ENCODE measurements around the gene DCHS1.

DCHS1 gene

DNA sequence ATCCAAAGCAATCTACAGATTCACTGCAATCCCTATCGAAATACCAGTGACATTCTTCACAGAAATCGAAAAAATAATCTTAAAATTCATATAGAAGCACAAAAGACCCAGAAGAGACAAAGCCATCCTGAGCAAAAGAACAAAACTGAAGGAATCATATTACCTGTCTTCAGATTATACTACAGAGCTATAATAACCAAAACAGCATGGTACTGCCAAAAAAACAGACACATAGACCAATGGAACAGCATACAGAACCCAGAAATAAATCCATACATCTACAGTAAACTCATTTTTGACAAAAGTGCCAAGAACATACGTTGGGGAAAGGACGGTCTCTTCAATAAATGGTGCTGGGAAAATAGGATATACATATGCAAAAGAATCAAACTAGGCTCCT, 71.1 kb downstream of the DCHS1 start:
- H3K27ac ChIP-seq (ENCODE audit: low read depth, low read length) = no peak overlapping the region
- H4K20me1 ChIP-seq (ENCODE audit: control insufficient read depth, insufficient read depth, low read depth, low read length) = no peaks in the 10 kb centered on the region
- peaks cover 14% of the 10 kb centered on the region for H3K9me3 ChIP-seq (ENCODE audit: control insufficient read depth, insufficient read depth, low read length)
- no peaks in the 10 kb centered on the region for H3K9me2 ChIP-seq (replicated peaks; ENCODE audit: control insufficient read depth, low read length)
- no peaks in the 10 kb centered on the region for H3K27me3 ChIP-seq (ENCODE audit: control insufficient read depth, low read length)
- H3K36me3 ChIP-seq (ENCODE audit: control insufficient read depth, low read length) = peaks cover 13% of the 10 kb centered on the region
- H3K4me2 ChIP-seq (ENCODE audit: low read length) = no peak overlapping the region
- H3K79me2 ChIP-seq (ENCODE audit: control insufficient read depth, low read length) = peaks cover 27% of the 10 kb centered on the region
- no peaks in the 10 kb centered on the region for H3K4me1 ChIP-seq (ENCODE audit: control insufficient read depth, low read length)
- TF ChIP-seq EZH2phosphoT487 (IDR thresholded peaks at IDR 0.05; ENCODE audit: borderline replicate concordance, low read length) = no peak
- TF ChIP-seq, protein P1, sequence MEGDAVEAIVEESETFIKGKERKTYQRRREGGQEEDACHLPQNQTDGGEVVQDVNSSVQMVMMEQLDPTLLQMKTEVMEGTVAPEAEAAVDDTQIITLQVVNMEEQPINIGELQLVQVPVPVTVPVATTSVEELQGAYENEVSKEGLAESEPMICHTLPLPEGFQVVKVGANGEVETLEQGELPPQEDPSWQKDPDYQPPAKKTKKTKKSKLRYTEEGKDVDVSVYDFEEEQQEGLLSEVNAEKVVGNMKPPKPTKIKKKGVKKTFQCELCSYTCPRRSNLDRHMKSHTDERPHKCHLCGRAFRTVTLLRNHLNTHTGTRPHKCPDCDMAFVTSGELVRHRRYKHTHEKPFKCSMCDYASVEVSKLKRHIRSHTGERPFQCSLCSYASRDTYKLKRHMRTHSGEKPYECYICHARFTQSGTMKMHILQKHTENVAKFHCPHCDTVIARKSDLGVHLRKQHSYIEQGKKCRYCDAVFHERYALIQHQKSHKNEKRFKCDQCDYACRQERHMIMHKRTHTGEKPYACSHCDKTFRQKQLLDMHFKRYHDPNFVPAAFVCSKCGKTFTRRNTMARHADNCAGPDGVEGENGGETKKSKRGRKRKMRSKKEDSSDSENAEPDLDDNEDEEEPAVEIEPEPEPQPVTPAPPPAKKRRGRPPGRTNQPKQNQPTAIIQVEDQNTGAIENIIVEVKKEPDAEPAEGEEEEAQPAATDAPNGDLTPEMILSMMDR (IDR thresholded peaks at IDR 0.05; ENCODE audit: low read depth, low read length, poor library complexity, severe bottlenecking) = no peak
- 0 out of 2 replicates have a peak, but pooled peaks cover 4% of the 10 kb centered on the region for H3F3A ChIP-seq (ENCODE audit: control insufficient read depth, insufficient read depth)
- H3K4me3 ChIP-seq (ENCODE audit: low read length) = no peak overlapping the region

DNA sequence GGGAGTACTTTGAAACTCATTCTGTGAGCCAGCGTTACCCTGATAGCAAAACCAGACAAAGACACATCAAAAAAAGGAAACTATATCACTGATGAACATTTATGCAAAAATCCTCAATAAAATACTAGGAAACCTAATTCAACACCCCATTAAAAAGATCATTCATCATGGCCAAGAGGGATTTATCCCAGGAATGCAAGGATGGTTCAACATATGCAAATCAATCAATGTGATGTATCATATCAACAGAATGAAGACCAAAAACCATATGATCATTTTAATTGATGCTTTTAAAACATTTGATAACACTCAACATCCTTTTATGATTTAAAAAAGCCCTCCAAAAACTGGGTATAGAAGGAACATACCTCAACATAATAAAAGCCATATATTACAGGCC, 72.0 kb downstream of the DCHS1 start:
- Histone ChIP-seq H4K20me1 (ENCODE audit: control insufficient read depth, insufficient read depth, low read depth, low read length) (no peaks in the 10 kb centered on the region), H3K4me1 (ENCODE audit: control insufficient read depth, low read length) (no peaks in the 10 kb centered on the region), H3K36me3 (ENCODE audit: control insufficient read depth, low read length) (peaks cover 13% of the 10 kb centered on the region), H3K4me3 (ENCODE audit: low read length) (no peak overlapping the region), H3F3A (ENCODE audit: control insufficient read depth, insufficient read depth) (no peaks in the 10 kb centered on the region), H3K79me2 (ENCODE audit: control insufficient read depth, low read length) (peaks cover 27% of the 10 kb centered on the region), H3K27ac (ENCODE audit: low read depth, low read length) (no peak overlapping the region), H3K9me3 (ENCODE audit: control insufficient read depth, insufficient read depth, low read length) (peaks cover 14% of the 10 kb centered on the region), H3K9me2 (replicated peaks; ENCODE audit: control insufficient read depth, low read length) (no peaks in the 10 kb centered on the region), H3K27me3 (ENCODE audit: control insufficient read depth, low read length) (no peaks in the 10 kb centered on the region), H3K4me2 (ENCODE audit: low read length) (no peak overlapping the region)
- TF ChIP-seq EZH2phosphoT487 (IDR thresholded peaks at IDR 0.05; ENCODE audit: borderline replicate concordance, low read length) = no peak
- TF ChIP-seq, protein P1 (IDR thresholded peaks at IDR 0.05; ENCODE audit: low read depth, low read length, poor library complexity, severe bottlenecking) = no peak

DNA sequence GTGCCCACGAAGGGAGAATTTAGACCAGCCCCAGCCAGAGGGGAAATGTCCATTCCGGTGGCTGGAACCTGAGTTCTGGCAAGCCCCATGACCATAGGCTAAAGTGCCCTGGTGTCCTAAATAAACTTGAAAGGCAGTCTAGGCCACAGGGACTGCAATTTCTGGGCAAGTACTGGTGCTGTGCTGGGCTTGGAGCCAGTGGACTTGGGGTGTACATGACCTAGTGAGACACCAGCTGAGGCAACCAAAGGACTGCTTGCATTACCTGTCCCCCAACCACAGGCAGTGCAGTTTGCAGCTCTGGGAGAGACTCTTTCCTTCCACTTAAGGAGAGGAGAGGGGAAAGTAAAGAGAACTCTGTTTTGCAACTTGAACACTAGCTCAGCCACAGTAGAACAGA, 75.9 kb downstream of the DCHS1 start:
- no peak for TF ChIP-seq EZH2phosphoT487 (IDR thresholded peaks at IDR 0.05; ENCODE audit: borderline replicate concordance, low read length)
- TF ChIP-seq, protein P1 (IDR thresholded peaks at IDR 0.05; ENCODE audit: low read depth, low read length, poor library complexity, severe bottlenecking) = no peak
- Histone ChIP-seq H3K79me2 (ENCODE audit: control insufficient read depth, low read length) (peaks cover 25% of the 10 kb centered on the region), H3K9me2 (replicated peaks; ENCODE audit: control insufficient read depth, low read length) (no peaks in the 10 kb centered on the region), H3K27ac (ENCODE audit: low read depth, low read length) (no peak overlapping the region), H4K20me1 (ENCODE audit: control insufficient read depth, insufficient read depth, low read depth, low read length) (no peaks in the 10 kb centered on the region), H3K36me3 (ENCODE audit: control insufficient read depth, low read length) (peaks cover 10% of the 10 kb centered on the region; the same call in 1 of the 2 replicates), H3K9me3 (ENCODE audit: control insufficient read depth, insufficient read depth, low read length) (peaks cover 13% of the 10 kb centered on the region), H3K4me2 (ENCODE audit: low read length) (no peak overlapping the region), H3F3A (ENCODE audit: control insufficient read depth, insufficient read depth) (0 out of 2 replicates have a peak, but pooled peaks cover 2% of the 10 kb centered on the region), H3K27me3 (ENCODE audit: control insufficient read depth, low read length) (no peaks in the 10 kb centered on the region), H3K4me3 (ENCODE audit: low read length) (no peak overlapping the region), H3K4me1 (ENCODE audit: control insufficient read depth, low read length) (no peaks in the 10 kb centered on the region)

All from DOHH2 (cell line).